ENCODE measurements around the gene ROGDI. TPM values are rescaled to one million over a fixed set of nuclear protein-coding genes. Genes with fewer than 3 reads are reported as not detected.

ROGDI gene
- total and polyA plus RNA-seq, 2 of the 13 experiments (the other 11 are each of a cell fraction or from before 2014, with no cell fraction given), result 19.2 to 42.1 TPM

DNA sequence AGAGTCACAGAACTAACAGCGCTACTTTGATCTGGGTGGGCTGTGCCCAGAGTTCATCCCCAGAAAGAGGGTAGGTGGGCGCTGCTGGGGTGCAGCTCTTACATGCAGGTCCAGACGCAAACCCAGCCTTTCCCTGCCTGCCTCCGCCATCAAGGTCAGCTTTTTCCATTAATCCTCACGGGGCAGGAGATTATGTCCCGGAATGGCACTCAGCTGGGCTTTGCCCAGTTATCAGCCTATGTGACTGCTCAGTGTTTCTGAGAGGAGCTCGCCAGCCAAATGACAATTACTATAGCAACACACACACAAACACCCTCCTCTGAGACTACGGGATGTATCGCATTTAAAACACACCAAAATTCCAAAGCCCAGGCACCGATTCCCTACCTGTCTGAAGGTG is 24.5 kb upstream of the ROGDI start:
- no peaks in the 10 kb centered on the region for H3K9me3 ChIP-seq (ENCODE audit: low read length)
- WGBS (ENCODE audit: low lambda C conversion rate), result over 99% methylated on average over 9 of the region's 10 CpGs
- no peaks in the 10 kb centered on the region for H3K4me1 ChIP-seq (ENCODE audit: insufficient read depth, low read length)
- DNase-seq (ENCODE audit: low spot score) (no peak), ATAC-seq (no peak), FAIRE-seq (no peak)
- H3K27ac ChIP-seq (ENCODE audit: extremely low read length, insufficient read depth, low read length), result no peak overlapping the region
- intact Hi-C loops (cut with micrococcal nuclease; ENCODE audit: unreplicated experiment) (no loop called here), in situ Hi-C loops (cut with HindIII; ENCODE audit: extremely low pct_ligation_motif_present, low pct_unique_long_range_greater_than_20kb) (no loop called here)
- H3K36me3 ChIP-seq (replicated peaks in 1 of 2; ENCODE audit: control insufficient read depth in 1 of 2, insufficient read depth in 2 of 2, low read length in 2 of 2), result peaks cover 37 to 82% of the 10 kb centered on the region in 2 experiments
- no peaks in the 10 kb centered on the region for H4K20me1 ChIP-seq (ENCODE audit: insufficient read depth, low read length)
- H3K9ac ChIP-seq (ENCODE audit: insufficient read depth, low read depth, low read length), result no peak overlapping the region
- H2AFZ ChIP-seq (ENCODE audit: low read length), result no peak overlapping the region
- no TSS peak for BruUV-seq (replicated peaks)
- H3K4me3 ChIP-seq (replicated peaks in 1 of 3; ENCODE audit: insufficient read depth in 1 of 3, low read depth in 2 of 3, low read length in 3 of 3), result no peak overlapping the region
- H3K4me2 ChIP-seq (ENCODE audit: low read depth, low read length), result no peak overlapping the region
- CTCF ChIA-PET (ENCODE audit: low intra/inter-chr PET ratio, low total read pairs), result no interaction called here
- no peaks in the 10 kb centered on the region for H3K79me2 ChIP-seq (ENCODE audit: insufficient read depth, low read length)
- TF ChIP-seq ZNF451 (CRISPR knock-in tag; IDR thresholded peaks at IDR 0.05) (no peak), HMG20B (CRISPR knock-in tag; conservative IDR thresholded peaks at IDR 0.05) (no peak), ZNF383 (CRISPR knock-in tag; IDR thresholded peaks at IDR 0.05; ENCODE audit: borderline replicate concordance) (no peak), ZNF713 (CRISPR knock-in tag; IDR thresholded peaks at IDR 0.05) (no peak), ZSCAN30 (CRISPR knock-in tag; IDR thresholded peaks at IDR 0.05) (no peak), HDAC6 (IDR thresholded peaks at IDR 0.05; ENCODE audit: low read depth, low read length) (no peak), RXRA (CRISPR knock-in tag; IDR thresholded peaks at IDR 0.05) (no peak), ZBTB7A (CRISPR knock-in tag; IDR thresholded peaks at IDR 0.05) (no peak), HCFC1 (IDR thresholded peaks at IDR 0.05; ENCODE audit: low read depth, low read length) (no peak), HNRNPL (IDR thresholded peaks at IDR 0.05; ENCODE audit: low read depth, low read length) (no peak)
- TF ChIP-seq, protein P1, sequence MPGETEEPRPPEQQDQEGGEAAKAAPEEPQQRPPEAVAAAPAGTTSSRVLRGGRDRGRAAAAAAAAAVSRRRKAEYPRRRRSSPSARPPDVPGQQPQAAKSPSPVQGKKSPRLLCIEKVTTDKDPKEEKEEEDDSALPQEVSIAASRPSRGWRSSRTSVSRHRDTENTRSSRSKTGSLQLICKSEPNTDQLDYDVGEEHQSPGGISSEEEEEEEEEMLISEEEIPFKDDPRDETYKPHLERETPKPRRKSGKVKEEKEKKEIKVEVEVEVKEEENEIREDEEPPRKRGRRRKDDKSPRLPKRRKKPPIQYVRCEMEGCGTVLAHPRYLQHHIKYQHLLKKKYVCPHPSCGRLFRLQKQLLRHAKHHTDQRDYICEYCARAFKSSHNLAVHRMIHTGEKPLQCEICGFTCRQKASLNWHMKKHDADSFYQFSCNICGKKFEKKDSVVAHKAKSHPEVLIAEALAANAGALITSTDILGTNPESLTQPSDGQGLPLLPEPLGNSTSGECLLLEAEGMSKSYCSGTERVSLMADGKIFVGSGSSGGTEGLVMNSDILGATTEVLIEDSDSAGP (CRISPR knock-in tag; IDR thresholded peaks at IDR 0.05; ENCODE audit: borderline replicate concordance), result no peak
- TF ChIP-seq, protein P2, sequence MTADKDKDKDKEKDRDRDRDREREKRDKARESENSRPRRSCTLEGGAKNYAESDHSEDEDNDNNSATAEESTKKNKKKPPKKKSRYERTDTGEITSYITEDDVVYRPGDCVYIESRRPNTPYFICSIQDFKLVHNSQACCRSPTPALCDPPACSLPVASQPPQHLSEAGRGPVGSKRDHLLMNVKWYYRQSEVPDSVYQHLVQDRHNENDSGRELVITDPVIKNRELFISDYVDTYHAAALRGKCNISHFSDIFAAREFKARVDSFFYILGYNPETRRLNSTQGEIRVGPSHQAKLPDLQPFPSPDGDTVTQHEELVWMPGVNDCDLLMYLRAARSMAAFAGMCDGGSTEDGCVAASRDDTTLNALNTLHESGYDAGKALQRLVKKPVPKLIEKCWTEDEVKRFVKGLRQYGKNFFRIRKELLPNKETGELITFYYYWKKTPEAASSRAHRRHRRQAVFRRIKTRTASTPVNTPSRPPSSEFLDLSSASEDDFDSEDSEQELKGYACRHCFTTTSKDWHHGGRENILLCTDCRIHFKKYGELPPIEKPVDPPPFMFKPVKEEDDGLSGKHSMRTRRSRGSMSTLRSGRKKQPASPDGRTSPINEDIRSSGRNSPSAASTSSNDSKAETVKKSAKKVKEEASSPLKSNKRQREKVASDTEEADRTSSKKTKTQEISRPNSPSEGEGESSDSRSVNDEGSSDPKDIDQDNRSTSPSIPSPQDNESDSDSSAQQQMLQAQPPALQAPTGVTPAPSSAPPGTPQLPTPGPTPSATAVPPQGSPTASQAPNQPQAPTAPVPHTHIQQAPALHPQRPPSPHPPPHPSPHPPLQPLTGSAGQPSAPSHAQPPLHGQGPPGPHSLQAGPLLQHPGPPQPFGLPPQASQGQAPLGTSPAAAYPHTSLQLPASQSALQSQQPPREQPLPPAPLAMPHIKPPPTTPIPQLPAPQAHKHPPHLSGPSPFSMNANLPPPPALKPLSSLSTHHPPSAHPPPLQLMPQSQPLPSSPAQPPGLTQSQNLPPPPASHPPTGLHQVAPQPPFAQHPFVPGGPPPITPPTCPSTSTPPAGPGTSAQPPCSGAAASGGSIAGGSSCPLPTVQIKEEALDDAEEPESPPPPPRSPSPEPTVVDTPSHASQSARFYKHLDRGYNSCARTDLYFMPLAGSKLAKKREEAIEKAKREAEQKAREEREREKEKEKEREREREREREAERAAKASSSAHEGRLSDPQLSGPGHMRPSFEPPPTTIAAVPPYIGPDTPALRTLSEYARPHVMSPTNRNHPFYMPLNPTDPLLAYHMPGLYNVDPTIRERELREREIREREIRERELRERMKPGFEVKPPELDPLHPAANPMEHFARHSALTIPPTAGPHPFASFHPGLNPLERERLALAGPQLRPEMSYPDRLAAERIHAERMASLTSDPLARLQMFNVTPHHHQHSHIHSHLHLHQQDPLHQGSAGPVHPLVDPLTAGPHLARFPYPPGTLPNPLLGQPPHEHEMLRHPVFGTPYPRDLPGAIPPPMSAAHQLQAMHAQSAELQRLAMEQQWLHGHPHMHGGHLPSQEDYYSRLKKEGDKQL (CRISPR knock-in tag; IDR thresholded peaks at IDR 0.05; ENCODE audit: low read depth), result no peak
- H3K27me3 ChIP-seq (ENCODE audit: control insufficient read depth in 1 of 2, insufficient read depth in 2 of 2, low read length in 2 of 2), result no peaks in the 10 kb centered on the region
- POLR2A ChIA-PET, result no interaction called here
